ENCODE measurements around the gene TBX10. TPM values are rescaled to one million over a fixed set of nuclear protein-coding genes. Genes with fewer than 3 reads are reported as not detected.
A peak's percentile ranks its signal among the peaks of the same experiment; 100 is the strongest.
"Not testable (repeated sequence)": the region's sequence is repeated elsewhere in the genome, so short reads cannot be mapped to it uniquely, and the experiment has no call there.

The TBX10 gene
- total RNA-seq, 1 donor from 2014 or later = not detected

GRCh38 chr11:67618901-67619659, 20.5 kb downstream of the TBX10 start:
- not testable (repeated sequence) for DNase-seq (ENCODE audit: low read depth, low spot score); H3K9me3 Mint-ChIP-seq; H3K36me3 Mint-ChIP-seq (ENCODE audit: low read depth)
- peaks cover 41% of the 10 kb centered on the region for H3K4me1 Mint-ChIP-seq
- H3K27me3 Mint-ChIP-seq (ENCODE audit: low read depth) = peaks cover 35% of the 10 kb centered on the region
- H3K4me3 Mint-ChIP-seq = peak overlapping the region; percentile 92
- peak overlapping the region; percentile 50 for H3K27ac Mint-ChIP-seq (ENCODE audit: unreplicated experiment)

DNA sequence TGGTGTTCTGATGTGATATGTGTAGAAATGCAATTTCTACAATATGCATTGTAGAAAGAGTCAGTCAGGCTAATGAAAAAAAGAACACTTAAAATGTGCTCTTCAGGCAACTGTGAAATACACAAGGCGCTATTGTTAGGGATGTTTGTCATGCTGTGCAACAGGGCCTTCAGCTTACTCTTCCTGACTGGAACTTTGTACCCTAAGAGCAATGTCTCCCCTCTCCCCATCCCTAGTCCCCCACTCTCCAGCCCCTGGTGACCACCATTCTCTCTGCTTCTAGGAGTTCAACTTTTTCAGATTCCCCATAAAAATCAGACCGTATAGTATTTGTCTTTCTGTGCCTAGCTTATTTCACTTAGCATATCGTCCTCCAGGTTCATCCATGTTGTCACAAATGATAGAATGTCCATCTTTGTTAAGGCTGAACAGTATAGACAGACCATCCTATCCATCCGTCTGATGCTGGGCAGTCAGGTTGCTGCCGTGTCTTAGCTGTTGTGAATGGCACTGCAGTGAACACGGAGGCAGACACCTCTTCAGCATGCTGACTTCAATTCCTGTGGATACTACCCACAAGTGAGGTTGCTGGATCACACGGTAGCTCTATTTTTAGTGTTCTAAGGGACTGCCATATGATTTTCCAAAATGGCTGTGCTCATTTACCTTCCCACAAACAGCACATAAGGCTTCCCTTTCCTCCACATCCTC, 22.2 kb downstream of the TBX10 start:
- Mint-ChIP-seq H3K27ac (ENCODE audit: unreplicated experiment) (no peak overlapping the region), H3K4me1 (peaks cover 41% of the 10 kb centered on the region), H3K27me3 (ENCODE audit: low read depth) (peaks cover 34% of the 10 kb centered on the region), H3K36me3 (ENCODE audit: low read depth) (peaks cover 6% of the 10 kb centered on the region), H3K9me3 (peaks cover 5% of the 10 kb centered on the region), H3K4me3 (peak overlapping the region; percentile 48)
- no peak for TF ChIP-seq CTCF (conservative IDR thresholded peaks at IDR 0.05)
- DNase-seq (ENCODE audit: low read depth, low spot score) = no peak

DNA sequence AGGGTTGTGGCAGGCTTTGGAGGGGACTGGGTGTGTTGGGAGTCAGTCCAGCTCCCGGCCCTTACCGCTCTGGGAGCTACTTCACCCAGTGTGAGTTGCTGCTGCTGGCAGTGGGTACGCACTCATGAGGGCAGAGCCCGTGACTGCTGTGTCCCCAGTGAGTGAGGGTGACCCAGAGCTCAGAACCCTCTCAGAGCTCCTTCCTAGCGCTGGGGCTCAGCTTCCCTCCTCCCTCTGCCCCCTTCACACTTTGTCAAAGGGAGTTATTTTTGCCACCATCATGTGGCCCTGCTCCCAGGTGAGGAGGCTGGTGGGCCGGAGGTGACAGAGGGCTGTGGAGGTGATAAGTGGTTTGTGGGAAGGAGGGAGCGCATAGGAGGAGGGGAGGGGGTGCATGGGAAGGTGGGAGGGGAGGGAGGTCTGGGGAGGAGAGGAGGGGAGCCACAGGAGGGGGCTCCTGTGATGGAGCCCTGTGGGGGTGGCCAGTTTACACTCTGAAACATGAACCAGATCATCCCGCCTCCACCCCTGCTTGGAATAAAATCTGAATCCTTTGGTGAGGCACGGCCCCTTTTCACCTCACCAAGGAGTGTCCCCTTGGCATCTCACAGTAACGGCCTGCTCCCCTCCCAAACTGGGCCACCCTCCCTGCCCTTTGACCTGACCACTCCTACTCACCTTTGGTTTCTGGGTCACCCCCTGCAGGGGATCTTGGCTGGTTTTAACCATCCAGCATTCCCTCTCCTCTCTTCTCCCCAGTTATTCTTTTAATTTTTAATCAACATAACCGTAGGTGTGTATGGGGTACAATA, 22.9 kb downstream of the TBX10 start:
- H3K4me3 Mint-ChIP-seq = peak overlapping the region; percentile 48
- H3K9me3 Mint-ChIP-seq = peaks cover 5% of the 10 kb centered on the region
- no peak for TF ChIP-seq CTCF (conservative IDR thresholded peaks at IDR 0.05)
- H3K36me3 Mint-ChIP-seq (ENCODE audit: low read depth) = peaks cover 6% of the 10 kb centered on the region
- no peak overlapping the region for H3K27ac Mint-ChIP-seq (ENCODE audit: unreplicated experiment)
- peaks cover 35% of the 10 kb centered on the region for H3K4me1 Mint-ChIP-seq
- no peak for DNase-seq (ENCODE audit: low read depth, low spot score)
- peaks cover 27% of the 10 kb centered on the region for H3K27me3 Mint-ChIP-seq (ENCODE audit: low read depth)

GRCh38 chr11:67615728-67616430, 23.7 kb downstream of the TBX10 start:
- peaks cover 5% of the 10 kb centered on the region for H3K9me3 Mint-ChIP-seq
- peaks cover 19% of the 10 kb centered on the region for H3K27me3 Mint-ChIP-seq (ENCODE audit: low read depth)
- H3K4me3 Mint-ChIP-seq = no peak overlapping the region
- no peak overlapping the region for H3K27ac Mint-ChIP-seq (ENCODE audit: unreplicated experiment)
- peaks cover 6% of the 10 kb centered on the region for H3K36me3 Mint-ChIP-seq (ENCODE audit: low read depth)
- TF ChIP-seq CTCF (conservative IDR thresholded peaks at IDR 0.05) = no peak
- peaks cover 28% of the 10 kb centered on the region for H3K4me1 Mint-ChIP-seq
- no peak for DNase-seq (ENCODE audit: low read depth, low spot score)

DNA sequence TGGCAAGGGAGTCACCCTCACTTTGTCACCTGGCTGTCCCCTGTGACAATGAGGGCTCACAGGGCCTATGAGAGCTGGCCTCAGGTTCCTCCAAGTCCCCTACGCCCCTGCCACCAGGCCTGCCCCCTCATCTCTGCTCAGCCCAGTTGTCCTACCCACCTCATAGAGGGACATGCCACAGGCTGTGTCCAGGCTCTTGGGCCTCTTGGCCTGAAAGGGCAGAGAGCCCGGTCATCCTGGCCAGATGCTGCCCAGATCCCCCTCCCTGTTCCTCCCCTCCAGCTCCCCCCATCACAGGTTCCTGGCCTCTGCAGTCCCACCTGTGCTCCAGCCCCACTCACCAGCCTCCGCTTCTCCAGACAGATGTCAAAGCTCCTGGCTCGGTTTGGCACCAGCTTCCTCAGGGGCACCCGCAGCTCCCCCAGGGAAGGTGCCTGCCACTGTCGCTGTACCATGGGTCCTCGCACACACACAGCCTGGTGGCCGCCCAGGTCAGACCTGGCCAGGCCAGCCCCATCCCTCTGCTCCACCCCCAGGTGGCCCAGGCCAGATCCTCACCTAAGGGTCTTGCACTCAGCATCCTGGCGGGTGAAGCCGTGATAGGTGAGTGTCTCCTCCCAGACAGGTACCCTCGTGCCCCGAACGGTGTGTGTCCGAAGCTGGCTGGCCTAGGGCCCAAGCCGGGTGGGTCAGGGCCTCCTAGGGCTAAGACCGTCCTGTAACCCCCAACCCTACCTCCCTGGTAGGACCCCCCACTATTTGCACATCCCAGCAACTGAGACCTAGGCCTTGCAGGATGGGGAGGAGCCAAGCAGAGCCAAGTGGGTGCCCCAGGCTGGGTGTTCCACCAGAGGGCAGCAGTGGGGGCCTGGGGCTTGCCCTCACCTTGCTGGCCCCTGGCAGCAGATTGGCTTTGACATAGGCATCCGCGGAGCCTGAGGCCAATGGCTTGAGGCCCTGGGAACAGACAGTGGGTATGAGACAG, 24.5 kb downstream of the TBX10 start:
- Mint-ChIP-seq H3K36me3 (ENCODE audit: low read depth) (peaks cover 5% of the 10 kb centered on the region), H3K9me3 (peaks cover 5% of the 10 kb centered on the region), H3K27me3 (ENCODE audit: low read depth) (peaks cover 13% of the 10 kb centered on the region), H3K4me1 (peaks cover 20% of the 10 kb centered on the region), H3K27ac (ENCODE audit: unreplicated experiment) (no peak overlapping the region), H3K4me3 (no peak overlapping the region)
- peak; percentile 46 for DNase-seq (ENCODE audit: low read depth, low spot score)
- TF ChIP-seq CTCF (conservative IDR thresholded peaks at IDR 0.05) = peak; percentile 55
